GM04504 (cell line): ENCODE measurements around the gene KIF17.
"Not testable (repeated sequence)": the region's sequence is repeated elsewhere in the genome, so short reads cannot be mapped to it uniquely, and the experiment has no call there.

Source experiments
- DNase-seq: peaks from one replicate; pipeline ENCODE4 v3.0.0-alpha.2; 2012; ENCODE audit warnings: low read depth

Gene KIF17

GRCh38 chr1:20727746-20728316 is 10.0 kb upstream of the KIF17 start:
- DNase-seq: no peak

GRCh38 chr1:20726932-20727745 is 9.3 kb upstream of the KIF17 start:
- no peak for DNase-seq

- no peak for DNase-seq
Observed at GRCh38 chr1:20726118-20726911, 8.5 kb upstream of the KIF17 start.

DNA sequence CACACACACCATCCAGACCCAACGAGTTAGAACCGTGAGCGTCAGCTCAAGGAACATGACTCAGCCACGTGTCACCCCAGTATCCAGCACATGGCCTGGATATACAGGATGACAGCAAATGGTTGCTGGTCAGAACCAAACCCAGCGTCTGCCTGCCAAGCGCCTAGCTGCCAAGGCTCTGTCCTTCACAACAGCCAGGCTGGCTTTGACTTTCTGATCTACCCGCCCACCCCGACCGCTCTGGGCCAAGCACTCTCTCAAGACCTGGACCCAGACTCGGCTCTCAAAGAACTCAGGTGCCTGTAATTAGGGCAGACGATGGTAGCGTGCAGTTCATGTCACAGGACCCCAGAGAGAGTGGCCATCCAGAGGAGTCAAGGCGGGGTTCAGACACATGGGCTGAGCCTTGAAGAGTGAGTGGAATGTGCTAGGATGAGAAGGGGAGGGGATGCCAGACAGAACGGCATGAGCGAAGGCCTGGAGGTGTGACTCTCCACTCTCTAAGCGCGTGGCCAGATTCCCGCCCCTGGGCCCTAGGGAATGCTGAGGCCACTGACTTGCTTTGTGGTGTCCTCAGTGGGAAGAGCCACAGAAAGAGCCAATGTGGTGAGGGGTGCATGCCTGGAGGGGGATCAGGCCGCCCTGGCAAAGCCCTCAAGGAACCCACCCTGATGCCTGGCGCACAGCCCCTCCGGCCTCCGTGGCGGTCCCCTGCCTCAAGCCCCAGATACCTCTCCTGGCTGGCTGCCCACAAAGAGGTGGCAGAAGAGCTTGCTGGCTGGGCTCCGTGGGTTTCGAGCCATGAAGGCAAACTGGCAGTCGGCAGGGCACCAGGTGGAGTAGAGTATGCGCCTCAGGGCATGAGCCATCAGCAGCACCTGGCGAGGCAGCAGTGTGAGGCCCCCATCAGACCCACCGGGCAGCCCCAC is 7.6 kb upstream of the KIF17 start:
- DNase-seq: no peak

GRCh38 chr1:20724364-20725188 is 6.8 kb upstream of the KIF17 start:
- DNase-seq: no peak

GRCh38 chr1:20723537-20724363 is 5.9 kb upstream of the KIF17 start:
- DNase-seq: no peak

GRCh38 chr1:20723159-20723536 is 5.3 kb upstream of the KIF17 start:
- DNase-seq: no peak

DNA sequence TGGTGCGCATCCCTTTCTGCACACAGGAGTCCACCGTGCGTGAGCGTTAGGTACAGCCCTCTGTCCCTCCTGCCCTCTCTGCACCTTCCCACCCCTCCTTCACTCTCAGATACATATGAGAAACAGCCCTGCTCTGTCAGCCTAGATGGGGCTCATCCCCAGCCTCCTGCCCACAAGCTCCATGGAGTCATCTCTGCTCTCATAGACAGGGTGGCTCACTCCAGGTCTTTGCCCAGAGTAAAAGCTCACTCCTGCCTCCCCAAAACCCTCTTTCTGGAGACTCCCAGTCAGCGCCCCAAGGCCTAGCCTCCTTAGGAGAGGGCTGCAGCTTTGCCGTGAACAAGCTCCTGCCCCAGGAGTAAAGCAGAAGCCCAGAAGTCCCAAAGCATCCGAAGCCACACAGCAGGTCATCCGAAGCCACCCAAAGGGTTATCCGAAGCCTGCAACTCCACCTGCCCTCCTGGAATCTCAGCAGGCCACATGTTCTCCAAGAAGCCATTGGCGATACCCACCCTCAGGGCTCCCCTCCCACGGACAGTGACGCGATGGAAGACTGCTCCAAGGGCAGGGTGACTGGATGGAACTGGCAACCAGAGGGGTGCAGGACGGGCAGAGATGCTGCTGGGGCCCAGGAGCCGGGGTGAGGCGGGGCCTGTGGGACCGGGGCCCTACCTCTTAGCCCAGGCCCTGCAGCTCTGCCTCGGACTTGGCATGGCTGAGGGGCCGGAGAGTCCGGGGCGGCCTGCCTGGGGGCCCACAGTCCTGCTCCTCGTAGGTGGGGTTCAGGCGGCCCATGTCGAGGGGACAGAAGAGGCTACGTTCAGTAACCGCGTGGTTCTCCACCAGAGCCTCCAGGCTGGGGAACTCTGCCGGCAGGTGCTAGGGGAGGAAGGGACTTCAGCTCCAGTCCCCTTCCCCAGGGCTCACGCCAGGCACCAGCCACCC is 3.6 kb upstream of the KIF17 start:
- no peak for DNase-seq

- no peak for DNase-seq
Observed at GRCh38 chr1:20720631-20721091, 2.9 kb upstream of the KIF17 start.

DNA sequence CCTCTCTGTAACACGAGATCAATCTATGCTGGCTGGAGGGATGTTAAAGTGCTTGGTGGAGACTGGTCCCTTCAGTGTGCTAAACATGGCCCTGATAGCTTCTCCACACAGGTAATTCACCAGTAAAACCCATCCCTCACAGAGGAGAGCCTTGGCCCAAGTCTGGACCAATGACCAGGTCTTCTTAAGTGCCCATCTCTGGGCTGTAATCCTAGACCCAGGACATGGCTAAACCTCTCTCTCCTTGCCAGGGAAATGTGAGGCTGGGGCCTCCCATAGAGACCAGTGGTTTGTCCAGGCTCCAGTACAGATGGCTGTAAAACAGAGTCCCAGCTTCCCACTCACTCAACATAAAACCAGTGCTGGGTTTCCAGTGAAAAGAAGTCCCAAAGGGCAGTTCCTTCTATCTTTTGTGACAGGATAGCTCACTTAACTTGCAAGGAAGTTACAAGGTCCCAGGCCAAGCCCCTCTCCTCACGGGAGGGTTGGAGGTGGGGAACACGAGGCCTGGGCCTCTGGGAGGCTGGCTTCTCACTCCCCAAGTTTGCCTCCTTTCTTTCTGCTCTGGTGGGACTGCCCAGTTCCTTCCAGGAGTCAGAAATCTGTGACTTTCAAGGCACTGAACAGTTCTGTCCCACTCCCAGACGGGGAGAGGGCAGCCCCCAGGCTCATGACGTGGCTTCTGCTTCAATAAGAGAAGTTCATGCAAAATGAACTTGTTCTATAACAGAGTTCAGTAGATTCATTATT is 2.2 kb upstream of the KIF17 start:
- no peak for DNase-seq

DNA sequence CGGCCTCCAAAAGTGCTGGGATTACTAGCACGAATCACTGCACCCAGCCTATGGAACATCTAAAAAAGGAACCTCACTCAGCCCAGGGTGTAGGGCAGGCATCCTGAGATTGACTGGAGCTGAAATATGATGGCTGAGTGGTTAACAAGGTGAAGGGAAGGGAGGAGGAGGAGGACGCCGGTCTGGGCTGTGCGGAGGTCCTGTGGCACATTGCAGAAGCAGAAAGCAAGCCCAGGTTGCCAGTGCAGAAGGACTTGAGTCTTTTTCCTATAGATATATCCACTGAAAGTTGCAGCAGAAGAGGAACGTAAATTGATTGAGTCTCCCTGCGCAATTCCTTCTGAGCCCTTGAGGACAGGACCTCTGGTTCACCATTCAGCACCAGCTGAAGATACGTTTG is 1.5 kb upstream of the KIF17 start:
- DNase-seq: no peak

DNA sequence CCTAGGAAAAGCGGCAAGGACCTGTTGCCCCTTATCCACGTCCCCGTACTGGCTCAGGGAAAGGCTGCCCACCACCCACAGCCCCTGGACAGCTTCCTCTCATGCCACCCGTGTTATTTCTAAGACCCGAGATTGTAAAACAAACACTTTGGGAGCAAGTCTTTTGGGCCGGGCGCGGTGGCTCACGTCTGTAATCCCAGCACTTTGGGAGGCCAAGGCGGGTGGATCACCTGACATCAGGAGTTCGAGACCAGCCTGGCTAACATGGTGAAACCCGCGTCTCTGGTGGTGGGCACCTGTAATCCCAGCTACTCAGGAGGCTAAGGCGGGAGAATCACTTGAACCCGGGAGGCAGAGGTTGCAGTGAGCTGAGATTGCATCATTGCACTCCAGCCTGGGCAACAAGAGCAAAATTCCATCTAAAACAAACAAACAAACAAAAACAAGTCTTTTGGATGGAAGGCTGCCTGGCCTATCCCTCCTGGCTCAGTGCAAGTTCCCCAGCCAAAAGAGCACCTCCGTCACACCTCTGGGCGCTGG is 606 bp upstream of the KIF17 start:
- not testable (repeated sequence) for DNase-seq

GRCh38 chr1:20716232-20716631 is 1.6 kb downstream of the KIF17 start:
- no peak for DNase-seq

DNA sequence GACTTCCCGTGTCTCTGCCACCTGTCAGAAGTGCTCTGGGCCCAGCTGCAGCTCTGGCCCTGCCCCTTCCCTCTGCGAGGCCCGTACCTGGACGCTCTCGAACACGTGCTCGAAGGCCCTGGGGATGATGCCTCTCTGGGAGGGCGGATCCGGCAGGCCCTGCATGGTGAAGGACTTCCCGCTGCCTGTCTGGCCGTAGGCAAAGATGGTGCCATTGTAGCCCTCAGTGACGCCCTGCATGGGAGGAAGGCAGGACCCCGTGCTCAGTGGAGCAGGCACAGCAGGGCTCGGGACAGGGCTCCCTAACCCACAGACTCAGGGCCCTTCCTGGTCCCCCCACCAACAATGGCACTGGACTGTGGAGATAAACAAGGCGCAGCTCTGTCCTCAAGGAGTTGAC is 2.4 kb downstream of the KIF17 start:
- DNase-seq: no peak

- no peak for DNase-seq
Observed at GRCh38 chr1:20713440-20713839, 4.4 kb downstream of the KIF17 start.

DNA sequence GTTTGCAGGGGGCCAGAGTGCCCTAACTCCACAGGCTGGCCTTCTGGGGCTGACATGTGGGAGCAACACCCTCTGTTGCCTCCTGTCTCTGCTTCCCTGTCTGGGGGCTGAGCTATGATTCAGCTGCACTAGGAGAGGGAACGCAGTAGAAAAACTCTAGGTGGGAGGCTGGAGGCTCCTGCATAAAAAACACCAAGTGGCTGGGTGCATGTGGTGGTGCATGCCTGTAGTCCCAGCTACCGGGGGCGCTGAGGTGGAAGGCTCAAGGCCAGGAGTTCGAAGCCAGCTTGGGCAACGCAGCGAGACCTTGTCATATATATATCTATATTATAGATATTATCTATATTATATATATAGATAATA is 5.6 kb downstream of the KIF17 start:
- DNase-seq: no peak

- DNase-seq: no peak
Observed at GRCh38 chr1:20711285-20712214, 6.3 kb downstream of the KIF17 start.
